Activated CD8-positive, alpha-beta memory T cell treated with anti-CD3 and anti-CD28 coated beads, Interleukin-2, amount 10 ng/mL, durations not matched to agents 7 days and 5 days (primary cell): ENCODE data around the gene ALPK3. TPM values are rescaled to one million over a fixed set of nuclear protein-coding genes. Genes with fewer than 3 reads are reported as not detected.
"Not testable (repeated sequence)": the region's sequence is repeated elsewhere in the genome, so short reads cannot be mapped to it uniquely, and the experiment has no call there.

Source experiments
- ATAC-seq: fragments of 150-1000 bp; cut with Tn5 transposase; one replicate; pipeline ENCODE4 v1.10.0; 2021; ENCODE audit warnings: moderate library complexity
- CTCF ChIA-PET: fragments of 350-600 bp; sonication (Branson Sonifier 250); formaldehyde crosslinking; loops from one replicate; lab custom pipeline; 2021; ENCODE audit warnings: antibody characterized with exemption; lab: Charles Lee
- DNase-seq: peaks from one replicate; pipeline ENCODE4 v3.0.0-alpha.2; 2020
- H3K27ac Mint-ChIP-seq: one replicate; pipeline ENCODE4 v1.8.0; 2021; ENCODE audit warnings: mild to moderate bottlenecking, mixed read lengths
- H3K27me3 Mint-ChIP-seq: one replicate; pipeline ENCODE4 v1.8.0; 2021; ENCODE audit warnings: mixed read lengths
- H3K36me3 Mint-ChIP-seq: one replicate; pipeline ENCODE4 v1.8.0; 2021; ENCODE audit warnings: mild to moderate bottlenecking, mixed read lengths
- H3K4me1 Mint-ChIP-seq: one replicate; pipeline ENCODE4 v1.8.0; 2021; ENCODE audit warnings: mixed read lengths
- H3K4me3 Mint-ChIP-seq: one replicate; pipeline ENCODE4 v1.8.0; 2021; ENCODE audit warnings: mild to moderate bottlenecking, moderate library complexity, mixed read lengths
- H3K9me3 Mint-ChIP-seq: one replicate; pipeline ENCODE4 v1.8.0; 2022; ENCODE audit warnings: low read depth, mixed read lengths
- total RNA-seq, 2 experiments: library from RNA; stranded (reverse); gene quantifications; one replicate each; pipeline ENCODE4 v1.2.3, GENCODE V29; 2021

Gene ALPK3
- total RNA-seq, 2 experiments from 2014 or later: 0.23 to 0.35 TPM

DNA sequence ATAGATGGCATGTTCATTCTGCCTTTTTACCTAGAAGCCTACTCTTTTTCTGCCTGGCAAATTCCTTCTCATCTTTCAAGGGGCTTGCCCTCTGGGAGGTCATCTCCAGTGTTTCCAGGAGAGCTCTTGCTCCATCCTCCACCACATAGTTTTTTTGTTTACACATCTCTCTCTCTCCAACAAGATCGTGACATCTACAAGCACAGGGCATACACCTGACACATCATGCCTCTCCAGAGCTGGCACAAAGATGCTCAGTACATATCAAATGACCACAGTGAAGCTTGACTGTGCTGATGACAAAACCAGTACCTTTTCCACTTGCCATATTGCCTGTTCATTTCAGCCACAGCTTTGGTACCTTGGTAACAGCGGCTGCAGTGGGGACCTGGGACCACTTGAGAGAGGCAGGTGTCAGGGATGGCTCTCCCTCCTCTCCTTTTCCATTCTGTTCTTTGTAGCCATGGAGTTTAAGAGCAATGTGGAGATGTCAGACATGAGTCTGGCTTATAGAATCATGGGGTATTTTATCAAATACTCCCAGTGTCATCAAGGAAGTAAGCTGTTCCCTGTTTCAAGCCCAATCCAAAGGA lies 15.4 kb downstream of the ALPK3 start:
- DNase-seq (no peak), ATAC-seq (no peak)
- H3K36me3 Mint-ChIP-seq: no peaks in the 10 kb centered on the region
- no peaks in the 10 kb centered on the region for H3K9me3 Mint-ChIP-seq
- no peak overlapping the region for H3K27ac Mint-ChIP-seq
- H3K4me3 Mint-ChIP-seq: no peak overlapping the region
- no peaks in the 10 kb centered on the region for H3K4me1 Mint-ChIP-seq
- CTCF ChIA-PET: interaction anchor here (1.1 kb wide), 1 partner anchor 9 kb away, joined by 4 read pairs; no protein-coding TSS in a partner anchor
- H3K27me3 Mint-ChIP-seq: peaks cover 32% of the 10 kb centered on the region

DNA sequence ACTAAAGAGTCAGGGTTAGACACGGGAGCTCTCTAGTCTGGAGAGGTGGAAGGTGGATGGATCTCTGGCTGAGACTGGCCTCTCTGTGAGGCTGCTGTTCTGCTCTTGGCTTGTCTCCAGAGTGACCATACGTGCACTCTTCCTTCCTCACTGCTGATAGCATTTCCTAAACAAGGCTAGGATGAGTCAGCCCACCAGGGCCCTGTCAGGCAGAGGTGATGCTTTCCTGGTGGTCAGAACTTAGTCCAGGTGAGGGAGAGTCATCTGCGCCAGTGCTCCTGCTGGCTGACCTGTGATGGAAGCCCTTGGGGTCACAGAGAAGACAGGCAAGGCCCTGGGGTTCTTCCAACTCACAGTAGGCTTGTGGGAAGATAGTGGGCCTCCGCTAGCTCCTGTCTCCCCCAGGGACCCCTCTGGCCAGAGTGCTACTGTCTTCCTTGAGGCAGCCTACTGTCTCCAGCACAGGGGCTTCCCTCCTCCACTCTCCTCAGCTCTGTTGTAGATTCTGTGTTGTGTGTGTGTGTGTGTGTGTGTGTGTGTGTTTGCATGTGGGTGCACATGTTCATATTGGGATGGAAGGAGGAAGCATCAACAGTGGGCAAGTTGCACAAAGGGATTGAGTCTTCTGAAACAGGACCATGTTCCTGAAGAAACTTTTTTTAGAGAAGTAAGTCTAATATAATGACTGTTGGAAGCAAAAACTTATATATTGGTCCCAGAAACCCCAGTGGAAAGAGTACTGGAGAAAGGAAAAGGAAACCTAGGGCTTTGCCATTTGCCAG lies 16.5 kb downstream of the ALPK3 start:
- H3K36me3 Mint-ChIP-seq: no peaks in the 10 kb centered on the region
- ATAC-seq (no peak), DNase-seq (no peak)
- no peaks in the 10 kb centered on the region for H3K9me3 Mint-ChIP-seq
- H3K27me3 Mint-ChIP-seq: peaks cover 29% of the 10 kb centered on the region
- H3K27ac Mint-ChIP-seq: no peak overlapping the region
- H3K4me1 Mint-ChIP-seq: no peaks in the 10 kb centered on the region
- CTCF ChIA-PET: interaction anchor here (0.6 to 1.2 kb wide), 2 partner anchors 12 to 175 kb away, joined by 3 to 5 read pairs; no protein-coding TSS in a partner anchor
- no peak overlapping the region for H3K4me3 Mint-ChIP-seq

DNA sequence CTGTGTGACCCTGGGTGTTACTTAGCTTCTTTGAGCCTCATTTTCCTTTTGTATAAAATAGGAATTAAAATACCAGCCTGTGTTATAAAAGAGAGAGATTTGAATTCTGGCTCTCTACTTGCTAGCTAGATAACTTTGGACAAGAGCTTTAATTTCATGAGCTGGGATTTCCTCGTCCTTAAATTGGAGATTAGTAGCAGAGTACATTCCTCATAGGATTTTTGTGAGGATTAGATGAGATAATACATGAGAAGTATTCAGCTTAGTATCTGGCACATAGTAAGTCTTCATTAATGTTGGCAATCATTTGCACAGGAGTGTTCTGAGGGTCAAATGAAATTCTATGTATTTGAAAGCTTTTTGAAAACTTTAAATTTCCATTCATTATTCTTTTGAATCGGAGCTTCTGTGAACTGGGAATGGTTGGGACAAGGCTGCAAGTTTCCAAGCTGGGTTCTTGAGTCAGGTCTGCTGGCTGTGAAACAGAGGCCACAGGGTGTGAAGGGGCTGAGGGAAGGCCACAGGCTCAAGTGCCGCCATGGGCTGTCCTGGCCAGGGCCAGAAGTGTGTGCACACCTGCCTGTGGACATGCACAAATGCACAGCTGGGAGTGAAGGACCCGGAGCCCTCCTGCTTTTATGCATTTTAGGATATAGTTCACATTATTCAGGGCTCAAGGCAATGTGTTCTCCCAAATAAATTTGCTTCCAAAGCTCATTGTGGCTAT lies 17.2 kb downstream of the ALPK3 start:
- Mint-ChIP-seq H3K9me3 (no peaks in the 10 kb centered on the region), H3K4me1 (no peaks in the 10 kb centered on the region), H3K27ac (no peak overlapping the region), H3K36me3 (no peaks in the 10 kb centered on the region), H3K4me3 (no peak overlapping the region), H3K27me3 (peaks cover 29% of the 10 kb centered on the region)
- ATAC-seq (no peak), DNase-seq (no peak)
- CTCF ChIA-PET: interaction anchor here (0.6 to 1.2 kb wide), 2 partner anchors 11 to 176 kb away, joined by 3 to 5 read pairs; no protein-coding TSS in a partner anchor

DNA sequence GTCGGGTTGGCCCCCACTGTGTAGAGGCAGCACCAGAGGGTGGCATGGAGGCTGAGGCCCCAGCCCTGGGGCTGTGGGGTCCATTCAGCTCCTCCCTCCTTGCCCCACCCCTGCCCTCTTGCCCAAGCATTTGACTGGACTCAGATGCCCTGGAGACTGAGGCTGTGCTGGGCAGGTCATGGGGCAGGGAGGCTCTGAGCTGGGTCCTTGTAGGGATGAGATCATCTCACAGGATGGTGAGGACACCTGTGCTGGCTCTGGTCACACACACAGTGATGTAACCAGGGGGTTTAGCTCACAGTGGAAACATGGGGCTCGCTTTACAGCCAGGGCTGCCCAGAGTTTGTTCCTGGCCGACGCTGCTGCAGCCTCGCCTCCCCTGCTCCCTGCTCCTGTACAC lies 17.8 kb downstream of the ALPK3 start:
- H3K27ac Mint-ChIP-seq: no peak overlapping the region
- H3K27me3 Mint-ChIP-seq: peaks cover 27% of the 10 kb centered on the region
- CTCF ChIA-PET: interaction anchor here (1.2 kb wide), 1 partner anchor 10 kb away, joined by 3 read pairs; no protein-coding TSS in a partner anchor
- DNase-seq (no peak), ATAC-seq (no peak)
- H3K9me3 Mint-ChIP-seq: no peaks in the 10 kb centered on the region
- no peaks in the 10 kb centered on the region for H3K4me1 Mint-ChIP-seq
- H3K4me3 Mint-ChIP-seq: no peak overlapping the region
- no peaks in the 10 kb centered on the region for H3K36me3 Mint-ChIP-seq

DNA sequence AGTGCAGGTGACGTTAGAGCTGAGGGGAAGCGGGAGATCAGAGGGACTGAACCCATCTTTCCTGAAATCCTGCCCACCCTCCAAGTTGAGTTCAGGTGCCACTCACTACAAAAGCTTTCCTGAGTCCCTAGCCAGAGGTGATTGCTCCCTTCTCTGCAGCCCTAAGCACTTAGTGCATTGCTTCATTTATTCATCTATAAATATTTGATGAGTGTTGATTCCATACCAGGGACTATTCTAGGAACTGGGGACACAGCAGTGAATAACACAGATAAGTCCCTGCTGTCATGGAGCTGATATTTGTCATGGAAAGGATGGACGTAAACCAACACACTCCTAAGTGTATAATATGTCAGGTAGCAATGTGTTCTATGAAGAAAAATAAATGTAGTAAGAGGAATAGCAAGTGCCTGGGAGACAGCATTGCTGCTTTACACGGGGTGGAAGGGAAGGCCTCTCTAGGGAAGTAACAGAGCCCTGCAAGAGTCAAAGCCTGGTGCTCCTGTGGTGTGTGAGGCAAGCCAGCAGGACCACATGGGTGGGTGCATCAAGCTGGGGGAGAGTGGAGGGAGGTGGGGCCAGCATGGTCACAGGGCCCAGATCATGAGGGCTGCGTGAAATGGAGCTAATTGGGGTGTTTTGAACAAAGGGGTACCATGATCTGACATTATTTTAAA lies 18.6 kb downstream of the ALPK3 start:
- H3K36me3 Mint-ChIP-seq: no peaks in the 10 kb centered on the region
- H3K27me3 Mint-ChIP-seq: peaks cover 21% of the 10 kb centered on the region
- DNase-seq (no peak), ATAC-seq (no peak)
- no peaks in the 10 kb centered on the region for H3K4me1 Mint-ChIP-seq
- H3K9me3 Mint-ChIP-seq: no peaks in the 10 kb centered on the region
- CTCF ChIA-PET: interaction anchor here (1.0 kb wide), 1 partner anchor 9 kb away, joined by 3 read pairs; no protein-coding TSS in a partner anchor
- H3K27ac Mint-ChIP-seq: no peak overlapping the region
- no peak overlapping the region for H3K4me3 Mint-ChIP-seq

DNA sequence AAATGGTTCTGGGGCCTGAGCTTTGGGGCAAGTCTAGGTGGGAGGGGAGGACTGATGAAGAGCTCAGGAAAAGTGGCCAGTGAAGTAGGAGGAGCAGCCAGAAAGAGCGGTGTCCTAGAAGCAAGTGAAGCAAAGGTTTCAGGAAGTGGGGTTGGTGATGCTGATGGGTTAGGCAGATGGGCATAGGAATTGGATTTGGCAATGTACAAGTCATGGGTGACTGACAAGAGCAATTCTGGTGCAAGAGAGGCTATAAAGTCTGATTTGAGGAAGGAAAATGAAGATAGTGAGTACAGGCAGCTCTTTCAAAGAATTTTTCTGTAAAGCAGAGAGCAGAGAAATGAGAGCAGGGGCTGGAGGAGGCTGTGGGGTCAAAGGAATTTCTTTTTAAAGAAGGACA lies 19.7 kb downstream of the ALPK3 start:
- Mint-ChIP-seq H3K4me3 (no peak overlapping the region), H3K9me3 (no peaks in the 10 kb centered on the region), H3K4me1 (no peaks in the 10 kb centered on the region), H3K27me3 (peaks cover 13% of the 10 kb centered on the region), H3K27ac (no peak overlapping the region), H3K36me3 (no peaks in the 10 kb centered on the region)
- ATAC-seq (no peak), DNase-seq (no peak)
- CTCF ChIA-PET: interaction anchor here (1.0 kb wide), 1 partner anchor 41 kb away, joined by 3 read pairs; no protein-coding TSS in a partner anchor

DNA sequence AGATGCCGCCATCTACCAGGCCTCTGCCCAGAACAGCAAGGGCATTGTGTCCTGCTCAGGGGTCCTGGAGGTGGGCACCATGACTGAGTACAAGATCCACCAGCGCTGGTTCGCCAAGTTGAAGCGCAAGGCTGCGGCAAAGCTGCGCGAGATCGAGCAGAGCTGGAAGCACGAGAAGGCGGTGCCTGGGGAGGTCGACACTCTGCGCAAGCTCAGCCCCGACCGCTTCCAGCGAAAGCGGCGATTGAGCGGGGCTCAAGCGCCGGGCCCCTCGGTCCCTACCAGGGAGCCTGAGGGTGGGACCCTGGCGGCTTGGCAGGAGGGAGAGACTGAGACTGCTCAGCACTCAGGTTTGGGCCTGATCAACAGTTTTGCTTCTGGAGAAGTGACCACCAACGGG lies 22.6 kb downstream of the ALPK3 start:
- Mint-ChIP-seq H3K4me3 (no peak overlapping the region), H3K4me1 (no peaks in the 10 kb centered on the region), H3K27ac (no peak overlapping the region), H3K36me3 (no peaks in the 10 kb centered on the region), H3K27me3 (peaks cover 3% of the 10 kb centered on the region), H3K9me3 (no peaks in the 10 kb centered on the region)
- ATAC-seq (no peak), DNase-seq (peak; percentile 27)
- CTCF ChIA-PET: no interaction called here

- Mint-ChIP-seq H3K4me3 (no peak overlapping the region), H3K27me3 (peaks cover 3% of the 10 kb centered on the region), H3K36me3 (no peaks in the 10 kb centered on the region), H3K27ac (no peak overlapping the region), H3K4me1 (no peaks in the 10 kb centered on the region), H3K9me3 (no peaks in the 10 kb centered on the region)
- CTCF ChIA-PET: interaction anchor here (1.4 kb wide), 1 partner anchor 8 kb away, joined by 4 read pairs; no protein-coding TSS in a partner anchor
- peak; percentile 36 for DNase-seq
- ATAC-seq: no peak
Observed at GRCh38 chr15:84840255-84840654, 23.1 kb downstream of the ALPK3 start.

DNA sequence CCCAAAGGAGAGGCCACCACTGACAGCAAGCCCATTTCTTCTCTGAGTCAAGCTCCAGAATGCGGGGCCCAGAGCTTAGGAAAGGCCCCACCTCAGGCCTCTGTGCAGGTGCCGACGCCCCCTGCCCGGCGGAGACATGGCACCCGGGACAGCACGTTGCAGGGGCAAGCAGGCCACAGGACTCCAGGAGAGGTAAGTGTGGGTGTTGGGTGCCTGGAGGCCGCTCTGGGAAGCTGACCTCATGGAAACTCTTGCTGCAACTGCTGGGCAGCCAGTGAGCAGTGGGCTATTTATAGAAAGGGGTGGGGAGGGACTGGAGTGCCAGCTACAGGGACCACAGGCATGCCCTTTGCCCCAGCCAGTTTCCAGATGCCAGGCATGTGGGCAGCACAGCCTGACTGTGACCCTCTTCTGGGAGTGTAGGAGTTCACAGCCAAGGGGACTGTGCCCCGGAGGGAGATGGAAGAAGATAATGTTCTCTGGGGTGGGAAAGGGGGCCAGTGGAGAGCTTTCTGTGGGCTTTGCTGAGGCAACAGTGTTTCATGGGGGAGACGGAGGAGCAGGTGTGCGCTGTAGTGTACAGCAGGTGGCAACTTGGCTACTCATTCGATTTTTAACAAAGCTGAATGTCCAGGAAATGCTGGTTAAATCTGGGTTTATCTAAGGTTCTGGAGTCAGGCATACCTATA lies 23.7 kb downstream of the ALPK3 start:
- Mint-ChIP-seq H3K36me3 (no peaks in the 10 kb centered on the region), H3K27ac (no peak overlapping the region), H3K4me3 (no peak overlapping the region), H3K9me3 (no peaks in the 10 kb centered on the region), H3K27me3 (peaks cover 1% of the 10 kb centered on the region), H3K4me1 (no peaks in the 10 kb centered on the region)
- CTCF ChIA-PET: interaction anchor here (1.4 kb wide), 2 partner anchors 8 to 88 kb away, joined by 3 to 4 read pairs; no protein-coding TSS in a partner anchor
- DNase-seq: peak; percentile 29
- ATAC-seq: no peak

GRCh38 chr15:84842781-84843180 lies 25.6 kb downstream of the ALPK3 start:
- Mint-ChIP-seq H3K4me1 (no peaks in the 10 kb centered on the region), H3K27ac (no peak overlapping the region), H3K4me3 (no peak overlapping the region), H3K27me3 (no peaks in the 10 kb centered on the region), H3K36me3 (peaks cover 7% of the 10 kb centered on the region), H3K9me3 (peaks cover 10% of the 10 kb centered on the region)
- DNase-seq (peak; percentile 19), ATAC-seq (no peak)
- CTCF ChIA-PET: interaction anchor here (0.6 kb wide), 1 partner anchor 272 kb away, joined by 3 read pairs; no protein-coding TSS in a partner anchor

DNA sequence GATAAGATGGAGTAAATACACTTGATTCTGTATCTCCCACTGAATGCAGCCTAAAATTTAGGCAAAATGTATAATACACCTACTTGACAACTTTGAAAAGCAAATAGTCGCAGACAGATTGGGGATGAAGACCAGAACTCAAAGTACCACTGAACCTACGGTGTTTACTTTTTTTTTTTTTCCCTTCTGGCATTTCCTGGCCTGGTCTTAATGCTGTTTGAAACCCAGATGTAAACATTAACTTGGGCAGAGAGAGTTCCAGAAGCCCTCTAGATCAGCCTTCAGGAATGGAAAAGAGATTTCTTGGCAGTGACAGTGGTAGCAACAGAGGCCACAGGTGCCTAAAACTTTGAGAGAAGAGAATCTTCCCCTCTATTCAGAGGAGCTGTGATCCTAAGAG lies 27.8 kb downstream of the ALPK3 start:
- ATAC-seq (no peak), DNase-seq (no peak)
- no peak overlapping the region for H3K27ac Mint-ChIP-seq
- H3K4me1 Mint-ChIP-seq: no peaks in the 10 kb centered on the region
- peaks cover 10% of the 10 kb centered on the region for H3K9me3 Mint-ChIP-seq
- no peaks in the 10 kb centered on the region for H3K27me3 Mint-ChIP-seq
- peaks cover 7% of the 10 kb centered on the region for H3K36me3 Mint-ChIP-seq
- no peak overlapping the region for H3K4me3 Mint-ChIP-seq
- CTCF ChIA-PET: interaction anchor here (0.7 to 1.4 kb wide), 4 partner anchors 9 to 83 kb away, joined by 3 to 12 read pairs (median 3); no protein-coding TSS in a partner anchor

GRCh38 chr15:84845631-84846030 lies 28.5 kb downstream of the ALPK3 start:
- ATAC-seq, H3K36me3 Mint-ChIP-seq, H3K27me3 Mint-ChIP-seq, H3K4me1 Mint-ChIP-seq, H3K4me3 Mint-ChIP-seq, H3K27ac Mint-ChIP-seq, H3K9me3 Mint-ChIP-seq: not testable (repeated sequence)
- DNase-seq: peak; percentile 58
- CTCF ChIA-PET: interaction anchor here (0.7 to 1.4 kb wide), 4 partner anchors 10 to 82 kb away, joined by 3 to 12 read pairs (median 3); no protein-coding TSS in a partner anchor
